GM06990 (cell line): ENCODE results near the gene DNAAF1.
"Not testable (repeated sequence)": the region's sequence is repeated elsewhere in the genome, so short reads cannot be mapped to it uniquely, and the experiment has no call there.

ENCODE experiments used
- DNase-seq: peaks from one replicate; pipeline ENCODE4 v3.0.0-alpha.2; 2011; ENCODE audit not compliant: insufficient read length; ENCODE audit errors: extremely low read depth
- H3K27me3 ChIP-seq: replicated peaks from 2 replicates; pipeline ENCODE4 v1.6.0; 2011; ENCODE audit warnings: low read length; ENCODE audit not compliant: control insufficient read depth, insufficient read depth
- H3K36me3 ChIP-seq: 2 replicates; pipeline ENCODE4 v1.5.1; 2011; ENCODE audit warnings: low read length; ENCODE audit not compliant: control insufficient read depth, insufficient read depth
- H3K4me3 ChIP-seq: replicated peaks from 2 replicates; pipeline ENCODE4 v1.5.1; 2011; ENCODE audit warnings: low read depth, mild to moderate bottlenecking, control low read depth, low read length
- TF ChIP-seq, protein P1 (sequence below): IDR thresholded peaks from 2 replicates; pipeline ENCODE4 v1.5.1; 2011; ENCODE audit warnings: low read length, control low read depth, mild to moderate bottlenecking, inconsistent platforms; ENCODE audit not compliant: insufficient read depth, poor library complexity, severe bottlenecking

The DNAAF1 gene

DNA sequence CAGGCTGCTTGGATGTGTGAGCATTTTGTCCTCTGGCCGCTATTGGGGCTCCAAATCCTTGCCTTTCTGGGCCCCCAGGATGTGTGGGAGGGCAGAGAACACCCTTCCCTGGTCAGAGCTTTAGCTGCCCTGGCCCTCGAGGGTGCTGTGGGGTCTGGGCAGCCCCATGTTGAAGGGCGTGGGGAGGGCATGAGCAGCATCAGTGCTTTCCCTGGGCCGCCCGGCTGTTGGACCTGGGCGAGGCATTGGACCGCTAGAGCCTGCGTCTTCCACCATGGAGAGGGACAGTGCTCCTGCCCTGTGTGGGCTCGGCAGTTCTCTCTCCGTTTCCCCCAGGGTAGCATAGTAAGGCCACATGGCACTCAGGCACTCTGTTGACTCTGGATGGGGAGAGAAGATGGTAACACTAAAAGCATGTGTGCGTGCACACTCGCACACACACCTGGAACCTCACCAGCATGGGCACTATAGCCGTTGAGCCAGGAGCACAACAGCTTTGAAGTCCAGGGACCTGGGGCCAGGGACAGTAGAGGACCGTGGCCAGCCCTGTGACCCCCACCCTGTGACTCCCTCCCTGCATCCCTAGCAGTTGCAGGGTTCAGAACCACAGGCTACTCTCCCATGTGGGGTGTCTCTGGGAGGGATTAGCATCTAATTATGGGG lies 52.5 kb downstream of the DNAAF1 start:
- TF ChIP-seq, protein P1, sequence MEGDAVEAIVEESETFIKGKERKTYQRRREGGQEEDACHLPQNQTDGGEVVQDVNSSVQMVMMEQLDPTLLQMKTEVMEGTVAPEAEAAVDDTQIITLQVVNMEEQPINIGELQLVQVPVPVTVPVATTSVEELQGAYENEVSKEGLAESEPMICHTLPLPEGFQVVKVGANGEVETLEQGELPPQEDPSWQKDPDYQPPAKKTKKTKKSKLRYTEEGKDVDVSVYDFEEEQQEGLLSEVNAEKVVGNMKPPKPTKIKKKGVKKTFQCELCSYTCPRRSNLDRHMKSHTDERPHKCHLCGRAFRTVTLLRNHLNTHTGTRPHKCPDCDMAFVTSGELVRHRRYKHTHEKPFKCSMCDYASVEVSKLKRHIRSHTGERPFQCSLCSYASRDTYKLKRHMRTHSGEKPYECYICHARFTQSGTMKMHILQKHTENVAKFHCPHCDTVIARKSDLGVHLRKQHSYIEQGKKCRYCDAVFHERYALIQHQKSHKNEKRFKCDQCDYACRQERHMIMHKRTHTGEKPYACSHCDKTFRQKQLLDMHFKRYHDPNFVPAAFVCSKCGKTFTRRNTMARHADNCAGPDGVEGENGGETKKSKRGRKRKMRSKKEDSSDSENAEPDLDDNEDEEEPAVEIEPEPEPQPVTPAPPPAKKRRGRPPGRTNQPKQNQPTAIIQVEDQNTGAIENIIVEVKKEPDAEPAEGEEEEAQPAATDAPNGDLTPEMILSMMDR, result no peak
- no peak for DNase-seq
- Histone ChIP-seq H3K4me3 (no peak overlapping the region), H3K27me3 (no peaks in the 10 kb centered on the region), H3K36me3 (no peaks in the 10 kb centered on the region)

DNA sequence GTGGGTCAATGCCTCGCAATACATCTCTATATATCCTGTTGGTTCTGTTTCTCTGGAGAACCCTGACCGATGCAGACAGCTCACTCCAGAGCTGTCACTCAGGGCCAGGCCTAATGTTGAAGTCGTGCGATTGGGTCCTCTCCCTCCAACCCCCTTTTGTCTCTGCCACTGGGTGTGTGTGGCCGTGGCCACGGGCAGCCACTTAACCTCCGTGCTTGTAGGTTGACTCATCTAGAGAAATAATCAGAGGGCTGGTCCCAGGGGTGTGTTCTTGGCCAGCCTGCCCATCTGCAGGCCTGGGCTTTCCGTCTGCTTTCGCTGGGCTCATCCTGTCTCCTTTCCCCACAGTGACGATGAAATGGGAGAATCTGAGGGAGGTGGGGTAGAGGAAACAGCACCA lies 53.3 kb downstream of the DNAAF1 start:
- H3K27me3 ChIP-seq, result no peaks in the 10 kb centered on the region
- no peak overlapping the region for H3K4me3 ChIP-seq
- H3K36me3 ChIP-seq, result no peaks in the 10 kb centered on the region
- TF ChIP-seq, protein P1, result no peak
- no peak for DNase-seq

DNA sequence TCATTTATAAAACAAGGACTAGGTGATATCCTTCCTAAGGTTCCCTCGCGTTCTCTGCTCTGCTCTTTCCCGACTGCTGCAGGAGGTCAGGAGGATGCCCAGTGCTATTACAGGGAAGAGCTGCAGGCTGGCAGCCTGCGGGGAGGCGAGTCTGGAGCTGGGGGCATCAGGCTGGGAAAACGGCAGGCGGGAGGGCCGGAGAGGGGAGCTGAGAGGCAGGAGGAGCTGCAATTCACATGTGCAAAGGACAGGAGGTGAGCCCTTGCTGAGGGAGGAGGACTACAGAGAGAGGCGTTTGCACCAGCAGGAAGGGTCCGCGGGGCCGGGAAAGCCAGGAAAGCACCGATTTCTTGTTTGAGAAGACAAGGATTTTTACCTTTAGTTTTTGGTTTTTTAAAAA lies 54.0 kb downstream of the DNAAF1 start:
- Histone ChIP-seq H3K4me3 (no peak overlapping the region), H3K36me3 (no peaks in the 10 kb centered on the region), H3K27me3 (no peaks in the 10 kb centered on the region)
- no peak for DNase-seq
- TF ChIP-seq, protein P1, result no peak

DNA sequence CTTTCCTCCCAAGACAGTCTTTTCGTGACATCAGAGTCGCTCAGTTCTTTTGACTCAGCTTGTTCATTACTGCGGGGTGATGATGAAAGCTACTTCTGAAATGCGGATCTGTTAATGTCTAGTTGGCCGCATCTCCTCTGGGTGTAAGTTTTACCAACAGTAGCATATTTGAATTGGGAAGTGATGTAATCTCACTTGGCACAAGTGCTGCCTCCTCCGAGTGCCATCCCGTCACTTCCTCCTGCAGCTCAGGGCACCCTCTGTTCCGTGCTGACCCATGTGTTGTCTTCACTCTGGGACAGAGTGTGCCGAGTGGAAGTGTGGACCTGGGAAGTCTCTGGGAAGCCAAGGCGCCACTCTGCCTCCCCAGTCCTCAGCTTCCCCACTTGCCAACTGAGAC lies 54.8 kb downstream of the DNAAF1 start:
- H3K36me3 ChIP-seq, result no peaks in the 10 kb centered on the region
- DNase-seq, result no peak
- no peak overlapping the region for H3K4me3 ChIP-seq
- no peaks in the 10 kb centered on the region for H3K27me3 ChIP-seq
- TF ChIP-seq, protein P1, result no peak

DNA sequence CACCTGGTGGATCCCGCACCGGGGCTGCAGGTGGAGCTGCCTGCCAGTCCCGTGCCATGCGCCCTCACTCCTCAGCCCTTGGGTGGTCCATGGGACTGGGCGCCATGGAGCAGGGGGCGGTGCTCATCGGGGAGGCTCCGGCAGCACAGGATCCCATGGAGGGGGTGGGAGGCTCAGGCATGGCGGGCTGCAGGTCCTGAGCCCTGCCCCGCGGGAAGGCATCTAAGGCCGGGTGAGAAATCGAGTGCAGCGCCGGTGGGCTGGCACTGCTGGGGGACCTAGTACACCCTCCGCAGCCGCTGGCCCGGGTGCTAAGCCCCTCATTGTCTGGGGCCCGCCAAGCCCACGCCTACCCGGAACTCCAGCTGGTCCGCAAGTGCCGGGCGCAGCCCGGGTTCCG lies 59.4 kb downstream of the DNAAF1 start:
- DNase-seq, H3K36me3 ChIP-seq, H3K27me3 ChIP-seq: not testable (repeated sequence)

DNA sequence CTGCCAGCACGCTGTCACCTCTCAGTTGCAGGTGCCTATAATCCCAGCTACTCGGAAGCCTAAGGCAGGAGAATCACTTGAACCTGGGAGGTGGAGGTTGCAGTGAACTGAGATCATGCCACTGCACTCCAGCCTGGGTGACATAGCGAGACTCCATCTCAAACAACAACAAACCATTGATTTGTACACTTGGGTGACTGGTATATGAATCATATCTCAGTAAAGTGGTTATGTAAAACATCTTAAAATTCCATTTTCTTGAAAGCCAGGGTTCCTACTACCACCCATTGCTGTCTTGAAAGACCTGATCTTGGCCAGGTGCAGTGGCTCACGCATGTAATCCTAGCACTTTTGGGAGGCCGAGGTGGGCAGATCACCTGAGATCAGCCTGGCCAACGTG lies 60.0 kb downstream of the DNAAF1 start:
- H3K4me3 ChIP-seq, H3K27me3 ChIP-seq, H3K36me3 ChIP-seq, DNase-seq: not testable (repeated sequence)

More for the DNA sequence above, 59.4 kb downstream of the DNAAF1 start:
- not testable (repeated sequence) for H3K4me3 ChIP-seq

DNA sequence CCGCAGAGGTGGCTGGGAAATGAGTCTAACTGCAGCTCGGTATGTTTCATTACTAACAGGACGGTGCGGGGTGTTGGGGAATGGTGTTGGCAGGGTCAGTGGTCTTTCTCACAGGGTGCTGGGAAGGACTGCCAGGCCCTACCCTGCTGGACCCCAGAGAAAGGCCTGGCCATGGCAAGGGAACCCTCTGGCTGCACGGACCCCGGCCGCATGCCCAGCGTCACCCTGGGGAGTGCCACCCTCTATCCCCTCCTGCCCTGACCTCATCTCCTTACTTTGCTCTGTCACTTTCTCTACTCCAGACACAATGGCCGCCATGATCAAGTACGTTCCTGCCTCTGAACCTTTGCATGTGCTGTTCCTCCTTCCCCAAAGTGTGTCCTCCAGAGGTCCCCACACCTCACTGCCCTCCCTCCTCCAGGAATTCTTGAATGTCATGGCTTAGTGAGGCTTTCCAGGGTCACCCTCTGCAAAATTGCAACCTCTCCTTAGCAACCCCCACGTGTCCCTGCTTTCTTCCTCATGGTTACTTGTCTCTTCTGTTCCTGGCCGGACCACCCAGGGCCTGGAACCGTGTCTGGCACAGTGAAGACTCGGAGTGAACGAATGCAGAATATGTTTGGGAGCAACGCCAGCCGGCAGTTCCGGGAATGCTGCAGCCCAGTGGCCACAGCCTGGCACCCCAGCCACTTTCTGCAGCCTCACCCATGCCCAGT lies 61.0 kb downstream of the DNAAF1 start:
- TF ChIP-seq, protein P1, result no peak
- H3K36me3 ChIP-seq, result no peaks in the 10 kb centered on the region
- H3K27me3 ChIP-seq, result no peaks in the 10 kb centered on the region
- DNase-seq, result no peak
- no peak overlapping the region for H3K4me3 ChIP-seq
